SJSA1 (cell line): ENCODE data around the gene SCRT2. TPM values are rescaled to one million over a fixed set of nuclear protein-coding genes. Genes with fewer than 3 reads are reported as not detected.

Experiments
- DNase-seq, 2 experiments: peaks; one replicate each; pipeline ENCODE4 v3.0.0-alpha.2; 2015 to 2020; ENCODE audit warnings: low spot score in 2 of 2, low read depth in 1 of 2
- H3K27ac ChIP-seq: fragments of 250-450 bp; sonication (Bioruptor Pico); 2 replicates; pipeline ENCODE4 v1.5.1; 2020; ENCODE audit warnings: mild to moderate bottlenecking, moderate library complexity
- H3K27me3 ChIP-seq: fragments of 250-450 bp; sonication (Bioruptor Pico); replicated peaks from 2 replicates; pipeline ENCODE4 v1.5.1; 2020; ENCODE audit warnings: mild to moderate bottlenecking, moderate library complexity
- H3K36me3 ChIP-seq: fragments of 250-450 bp; sonication (Bioruptor Pico); 2 replicates; pipeline ENCODE4 v1.5.1; 2020; ENCODE audit warnings: mild to moderate bottlenecking
- H3K4me1 ChIP-seq: fragments of 250-450 bp; sonication (Bioruptor Pico); replicated peaks from 2 replicates; pipeline ENCODE4 v1.6.1; 2021; ENCODE audit warnings: mild to moderate bottlenecking
- H3K4me3 ChIP-seq: fragments of 250-450 bp; sonication (Bioruptor Pico); 2 replicates; pipeline ENCODE4 v1.5.1; 2020; ENCODE audit warnings: mild to moderate bottlenecking
- H3K9me3 ChIP-seq: fragments of 250-450 bp; sonication (Bioruptor Pico); replicated peaks from 2 replicates; pipeline ENCODE4 v1.5.1; 2020; ENCODE audit warnings: mild to moderate bottlenecking
- total RNA-seq: library from RNA; depleted of rRNA; stranded (reverse); fragments of >200 nt; shearing (Covaris generic); gene quantifications from 2 replicates; pipeline ENCODE4 v1.2.3, GENCODE V29; 2014

The SCRT2 gene
- total RNA-seq, 1 experiment from 2014 or later, result not detected

- DNase-seq, result no peak
- Histone ChIP-seq H3K27ac (no peak overlapping the region), H3K36me3 (no peaks in the 10 kb centered on the region), H3K4me1 (peaks cover 8% of the 10 kb centered on the region; the same call in 1 of the 2 replicates), H3K27me3 (peaks cover 46% of the 10 kb centered on the region), H3K9me3 (no peaks in the 10 kb centered on the region; the same call in 1 of the 2 replicates), H3K4me3 (no peak overlapping the region)
Measured at GRCh38 chr20:662277-663192, 13.1 kb downstream of the SCRT2 start.

GRCh38 chr20:661474-662270 lies 13.9 kb downstream of the SCRT2 start:
- Histone ChIP-seq H3K4me3 (no peak overlapping the region), H3K36me3 (no peaks in the 10 kb centered on the region), H3K27me3 (peaks cover 39% of the 10 kb centered on the region), H3K4me1 (peaks cover 8% of the 10 kb centered on the region; the same call in 1 of the 2 replicates), H3K27ac (no peak overlapping the region), H3K9me3 (no peaks in the 10 kb centered on the region; the same call in 1 of the 2 replicates)
- no peak for DNase-seq

GRCh38 chr20:658731-659291 lies 16.8 kb downstream of the SCRT2 start:
- Histone ChIP-seq H3K27ac (no peak overlapping the region), H3K4me3 (no peak overlapping the region), H3K27me3 (peaks cover 24% of the 10 kb centered on the region), H3K36me3 (no peaks in the 10 kb centered on the region), H3K4me1 (peaks cover 9% of the 10 kb centered on the region), H3K9me3 (no peaks in the 10 kb centered on the region; the same call in 1 of the 2 replicates)
- no peak for DNase-seq

GRCh38 chr20:658202-658601 lies 17.4 kb downstream of the SCRT2 start:
- no peak overlapping the region for H3K4me3 ChIP-seq
- H3K36me3 ChIP-seq, result peaks cover under 1% of the 10 kb centered on the region
- peaks cover 17% of the 10 kb centered on the region for H3K27me3 ChIP-seq
- H3K27ac ChIP-seq, result no peak overlapping the region
- peaks cover 13% of the 10 kb centered on the region for H3K4me1 ChIP-seq
- no peaks in the 10 kb centered on the region; the same call in none of the 2 replicates for H3K9me3 ChIP-seq
- no peak for DNase-seq

GRCh38 chr20:655726-656624 lies 19.6 kb downstream of the SCRT2 start:
- no peak for DNase-seq
- H3K4me3 ChIP-seq, result no peak overlapping the region
- peaks cover 6% of the 10 kb centered on the region; the same call in 1 of the 2 replicates for H3K9me3 ChIP-seq
- H3K36me3 ChIP-seq, result peaks cover 6% of the 10 kb centered on the region
- no peak overlapping the region for H3K27ac ChIP-seq
- H3K27me3 ChIP-seq, result peaks cover 2% of the 10 kb centered on the region
- peaks cover 24% of the 10 kb centered on the region for H3K4me1 ChIP-seq

GRCh38 chr20:654417-654750 lies 21.2 kb downstream of the SCRT2 start:
- Histone ChIP-seq H3K27ac (no peak overlapping the region), H3K4me3 (no peak overlapping the region)
- no peak for DNase-seq

GRCh38 chr20:653590-654416 lies 21.8 kb downstream of the SCRT2 start:
- Histone ChIP-seq H3K4me3 (peak overlapping the region; percentile 96), H3K27me3 (no peaks in the 10 kb centered on the region; the same call in none of the 2 replicates), H3K27ac (peak overlapping the region; percentile 99), H3K4me1 (peaks cover 20% of the 10 kb centered on the region), H3K36me3 (peaks cover 22% of the 10 kb centered on the region), H3K9me3 (peaks cover 6% of the 10 kb centered on the region; the same call in 1 of the 2 replicates)
- no peak for DNase-seq

More at GRCh38 chr20:654417-654750, 21.2 kb downstream of the SCRT2 start:
- peaks cover 24% of the 10 kb centered on the region for H3K4me1 ChIP-seq
- peaks cover 6% of the 10 kb centered on the region; the same call in 1 of the 2 replicates for H3K9me3 ChIP-seq
- peaks cover 16% of the 10 kb centered on the region for H3K36me3 ChIP-seq
- H3K27me3 ChIP-seq, result no peaks in the 10 kb centered on the region; the same call in none of the 2 replicates

GRCh38 chr20:653110-653589 lies 22.5 kb downstream of the SCRT2 start, which contains the start of gene SRXN1:
SRXN1 (minus strand) TSS chr20:653200; CDS start chr20:653185, 15 bp downstream.
- H3K27me3 ChIP-seq, result no peaks in the 10 kb centered on the region; the same call in none of the 2 replicates
- H3K4me3 ChIP-seq, result peak within 1 kb of the TSS; percentile 96
- H3K4me1 ChIP-seq, result peaks cover 16% of the 10 kb centered on the region
- DNase-seq, result peak; percentile 87 to 92
- peaks cover 6% of the 10 kb centered on the region; the same call in 1 of the 2 replicates for H3K9me3 ChIP-seq
- H3K36me3 ChIP-seq, result peaks cover 28% of the 10 kb centered on the region
- H3K27ac ChIP-seq, result peak within 1 kb of the TSS; percentile 99

- peak; percentile 34 to 64 for DNase-seq
- peak overlapping the region; percentile 99 for H3K27ac ChIP-seq
- H3K4me1 ChIP-seq, result peaks cover 16% of the 10 kb centered on the region
- H3K36me3 ChIP-seq, result peaks cover 33% of the 10 kb centered on the region
- peaks cover 6% of the 10 kb centered on the region; the same call in 1 of the 2 replicates for H3K9me3 ChIP-seq
- no peaks in the 10 kb centered on the region; the same call in 1 of the 2 replicates for H3K27me3 ChIP-seq
- peak overlapping the region; percentile 96 for H3K4me3 ChIP-seq
Measured at GRCh38 chr20:652615-653109, 22.9 kb downstream of the SCRT2 start.

GRCh38 chr20:651713-652614 lies 23.6 kb downstream of the SCRT2 start:
- Histone ChIP-seq H3K27ac (peak overlapping the region; percentile 99; the same call in 1 of the 2 replicates), H3K4me1 (peaks cover 16% of the 10 kb centered on the region), H3K4me3 (peak overlapping the region; percentile 96), H3K36me3 (peaks cover 40% of the 10 kb centered on the region), H3K27me3 (no peaks in the 10 kb centered on the region; the same call in 1 of the 2 replicates), H3K9me3 (peaks cover 6% of the 10 kb centered on the region; the same call in 1 of the 2 replicates)
- DNase-seq, result peak in 1 of 2 experiments; percentile 20

- DNase-seq, result no peak
- Histone ChIP-seq H3K9me3 (peaks cover 6% of the 10 kb centered on the region; the same call in 1 of the 2 replicates), H3K4me3 (no peak overlapping the region), H3K4me1 (peaks cover 16% of the 10 kb centered on the region), H3K36me3 (peaks cover 45% of the 10 kb centered on the region), H3K27me3 (no peaks in the 10 kb centered on the region; the same call in 1 of the 2 replicates), H3K27ac (no peak overlapping the region)
Measured at GRCh38 chr20:650954-651353, 24.6 kb downstream of the SCRT2 start.
